Esophagus squamous epithelium (tissue), 5 donors: ENCODE data around the gene PLSCR5. TPM values are rescaled to one million over a fixed set of nuclear protein-coding genes. Genes with fewer than 3 reads are reported as not detected.

Source experiments
- DNase-seq: peaks from one replicate; lab custom pipeline; 2025; lab: John Stamatoyannopoulos, UW
- H3K27ac ChIP-seq, 4 donors: fragments of 200-600 bp; sonication (generic); one replicate each; pipeline ENCODE4 v1.5.1; 2016 to 2019; ENCODE audit warnings: mild to moderate bottlenecking in 1 of 4
- H3K27me3 ChIP-seq, 4 donors: fragments of 200-600 bp; sonication (generic); 1 replicate in 3 of 4; 2 replicates in 1 of 4; pipeline versions ENCODE4 v1.5.1 to v1.6.0; 2017 to 2021; ENCODE audit warnings: antibody characterized with exemption in 1 of 4
- H3K36me3 ChIP-seq, 3 donors: fragments of 200-600 bp; sonication (generic); one replicate each; pipeline ENCODE4 v1.5.1; 2016 to 2019
- H3K4me1 ChIP-seq, 3 donors: fragments of 200-600 bp; sonication (generic); one replicate each; pipeline ENCODE4 v1.5.1; 2017 to 2019
- H3K4me3 ChIP-seq, 4 donors: fragments of 200-600 bp; sonication (generic); 1 replicate in 3 of 4; 2 replicates in 1 of 4; pipeline ENCODE4 v1.5.1; 2016 to 2019; ENCODE audit warnings: mild to moderate bottlenecking in 2 of 4, moderate library complexity in 1 of 4
- H3K9me3 ChIP-seq, 3 donors: fragments of 200-600 bp; sonication (generic); one replicate each; pipeline ENCODE4 v1.5.1; 2016 to 2019
- POLR2A ChIP-seq, 4 donors: fragments of 450-650 bp; IDR thresholded peaks; one replicate each; pipeline ENCODE4 v1.6.1; 2017; ENCODE audit warnings: antibody characterized with exemption in 4 of 4, mild to moderate bottlenecking in 4 of 4, moderate library complexity in 3 of 4
- whole genome bisulfite sequencing, 2 donors: methylation state at CpG; one replicate each; pipeline ENCODE4 v1.1.5; 2018; 5-methylcytosine and 5-hydroxymethylcytosine counted together
- intact Hi-C: fragments of 100-400 bp; cut with DNase I; formaldehyde crosslinking; loops from one replicate; pipeline ENCODE4 v1.15.0; 2022
- small RNA-seq, 4 donors: library from RNA; depleted of rRNA; stranded (forward); fragments of <200 nt; gene quantifications; one replicate each; pipeline ENCODE3, GENCODE V24; 2016
- total RNA-seq, 4 donors: library from RNA; depleted of rRNA; stranded (reverse); fragments of >200 nt; gene quantifications; one replicate each; pipeline ENCODE4 v1.1.0, GENCODE V29; 2016
- TF ChIP-seq, protein P1 (sequence below), 6 experiments: fragments of 450-650 bp in 4 of 6; fragments of 200-600 bp in 2 of 6; sonication (generic) in 2 of 6; IDR thresholded peaks; one replicate each; pipeline ENCODE4 v1.5.1; 2016 to 2019; ENCODE audit warnings: antibody characterized with exemption in 6 of 6, mild to moderate bottlenecking in 4 of 6, moderate library complexity in 4 of 6
- donor health status: DM: yes; HTN: yes; CAD: no.

The PLSCR5 gene
- total RNA-seq, 4 donors from 2014 or later = not detected

- H3K4me1 ChIP-seq = peaks cover 0 to 71% (median 28%) of the 10 kb centered on the region in 3 donors
- no peak for DNase-seq
- TF ChIP-seq, protein P1, sequence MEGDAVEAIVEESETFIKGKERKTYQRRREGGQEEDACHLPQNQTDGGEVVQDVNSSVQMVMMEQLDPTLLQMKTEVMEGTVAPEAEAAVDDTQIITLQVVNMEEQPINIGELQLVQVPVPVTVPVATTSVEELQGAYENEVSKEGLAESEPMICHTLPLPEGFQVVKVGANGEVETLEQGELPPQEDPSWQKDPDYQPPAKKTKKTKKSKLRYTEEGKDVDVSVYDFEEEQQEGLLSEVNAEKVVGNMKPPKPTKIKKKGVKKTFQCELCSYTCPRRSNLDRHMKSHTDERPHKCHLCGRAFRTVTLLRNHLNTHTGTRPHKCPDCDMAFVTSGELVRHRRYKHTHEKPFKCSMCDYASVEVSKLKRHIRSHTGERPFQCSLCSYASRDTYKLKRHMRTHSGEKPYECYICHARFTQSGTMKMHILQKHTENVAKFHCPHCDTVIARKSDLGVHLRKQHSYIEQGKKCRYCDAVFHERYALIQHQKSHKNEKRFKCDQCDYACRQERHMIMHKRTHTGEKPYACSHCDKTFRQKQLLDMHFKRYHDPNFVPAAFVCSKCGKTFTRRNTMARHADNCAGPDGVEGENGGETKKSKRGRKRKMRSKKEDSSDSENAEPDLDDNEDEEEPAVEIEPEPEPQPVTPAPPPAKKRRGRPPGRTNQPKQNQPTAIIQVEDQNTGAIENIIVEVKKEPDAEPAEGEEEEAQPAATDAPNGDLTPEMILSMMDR (IDR thresholded peaks at IDR 0.05) = no peak
- no peak for TF ChIP-seq POLR2A (IDR thresholded peaks at IDR 0.05)
- intact Hi-C loops = no loop called here
- no peak overlapping the region for H3K4me3 ChIP-seq
- H3K9me3 ChIP-seq = no peaks in the 10 kb centered on the region
- WGBS, 2 donors = 82 to 88% methylated on average over 3 of the region's 3 CpGs
- H3K36me3 ChIP-seq = peaks cover 0 to 9% (median 0%) of the 10 kb centered on the region in 3 donors
- H3K27ac ChIP-seq = peak overlapping the region in 2 of 4 donors; percentile 23 to 63
- H3K27me3 ChIP-seq = no peaks in the 10 kb centered on the region
Measured at GRCh38 chr3:146537603-146538002, 67.5 kb downstream of the PLSCR5 start.

- Histone ChIP-seq H3K27me3 (no peaks in the 10 kb centered on the region), H3K4me1 (peaks cover 0 to 65% (median 24%) of the 10 kb centered on the region in 3 donors), H3K36me3 (peaks cover 0 to 18% (median 0%) of the 10 kb centered on the region in 3 donors), H3K27ac (peak overlapping the region in 3 of 4 donors; percentile 30 to 79 (median 63)), H3K9me3 (no peaks in the 10 kb centered on the region), H3K4me3 (no peak overlapping the region)
- intact Hi-C loops = no loop called here
- TF ChIP-seq, protein P1 (IDR thresholded peaks at IDR 0.05) = no peak
- no peak for TF ChIP-seq POLR2A (IDR thresholded peaks at IDR 0.05)
- no peak for DNase-seq
Measured at GRCh38 chr3:146536681-146537080, 68.5 kb downstream of the PLSCR5 start.

Small RNA genes lying within 50 kb of the gene (small RNA-seq; reads per million reads assigned to genes)
- gene RNU6-428P = 0 to 0.09 (median 0) reads per million in 4 donors

Other genes starting within 250 kb of the PLSCR5 start
- not detected for gene PLSCR2, start 135.8 kb downstream of the PLSCR5 start, total RNA-seq
- gene PLSCR1, start 60.7 kb downstream of the PLSCR5 start, total RNA-seq = 100 to 1,000 TPM in 1 of 4 donors, 10 to 100 TPM in 3; 51.1 to 138 (median 63.3) TPM